ENCODE results near the gene ZNF273.
"Not testable (repeated sequence)": the region's sequence is repeated elsewhere in the genome, so short reads cannot be mapped to it uniquely, and the experiment has no call there.

ZNF273 gene

GRCh38 chr7:64888901-64889685 is 14.0 kb upstream of the ZNF273 start:
- DNase-seq (ENCODE audit: low read depth) = no peak

GRCh38 chr7:64889686-64890162 is 13.3 kb upstream of the ZNF273 start:
- DNase-seq (ENCODE audit: low read depth) = no peak

DNA sequence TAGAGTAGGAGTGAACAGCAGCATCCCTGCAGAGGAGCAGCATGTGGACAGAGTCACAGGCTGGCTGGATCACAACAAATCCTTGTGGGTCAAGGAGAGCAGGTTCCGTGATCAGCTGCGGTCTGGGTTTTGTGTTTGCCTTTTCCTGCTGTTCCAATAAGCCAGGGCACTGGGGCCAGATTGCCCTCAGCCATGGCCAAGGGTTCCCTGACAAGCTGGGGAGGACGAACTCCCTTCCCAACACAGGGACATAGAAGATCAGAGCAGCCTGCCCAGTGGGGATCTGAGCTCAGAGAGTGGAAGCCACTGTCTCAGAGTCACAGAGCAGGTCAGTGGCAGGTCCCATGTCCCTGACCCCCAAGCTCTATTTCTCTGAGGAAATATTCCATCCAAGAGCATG is 12.8 kb upstream of the ZNF273 start:
- DNase-seq (ENCODE audit: low read depth) = not testable (repeated sequence)

GRCh38 chr7:64890761-64891362 is 12.2 kb upstream of the ZNF273 start:
- DNase-seq (ENCODE audit: low read depth) = no peak

GRCh38 chr7:64891363-64892081 is 11.6 kb upstream of the ZNF273 start:
- not testable (repeated sequence) for DNase-seq (ENCODE audit: low read depth)

DNA sequence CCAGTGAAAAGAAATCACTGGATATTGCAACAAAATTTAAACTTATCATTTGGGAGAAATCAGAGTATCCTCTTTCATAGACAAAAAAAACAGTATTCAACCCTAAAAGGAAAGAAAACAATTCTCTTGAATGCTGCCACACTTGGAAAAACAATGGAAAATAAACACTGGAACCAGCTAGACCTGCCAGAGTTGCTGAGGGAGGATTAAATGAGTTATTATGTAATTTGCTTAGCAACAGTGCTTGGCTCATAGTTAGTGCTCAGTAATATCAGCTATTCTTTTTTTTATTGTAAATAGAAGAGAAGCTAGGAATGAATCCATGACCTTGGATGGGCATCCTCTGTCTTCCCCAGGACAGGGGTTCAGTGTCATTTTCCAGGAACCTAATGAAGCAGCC is 11.0 kb upstream of the ZNF273 start:
- no peak for DNase-seq (ENCODE audit: low read depth)

DNA sequence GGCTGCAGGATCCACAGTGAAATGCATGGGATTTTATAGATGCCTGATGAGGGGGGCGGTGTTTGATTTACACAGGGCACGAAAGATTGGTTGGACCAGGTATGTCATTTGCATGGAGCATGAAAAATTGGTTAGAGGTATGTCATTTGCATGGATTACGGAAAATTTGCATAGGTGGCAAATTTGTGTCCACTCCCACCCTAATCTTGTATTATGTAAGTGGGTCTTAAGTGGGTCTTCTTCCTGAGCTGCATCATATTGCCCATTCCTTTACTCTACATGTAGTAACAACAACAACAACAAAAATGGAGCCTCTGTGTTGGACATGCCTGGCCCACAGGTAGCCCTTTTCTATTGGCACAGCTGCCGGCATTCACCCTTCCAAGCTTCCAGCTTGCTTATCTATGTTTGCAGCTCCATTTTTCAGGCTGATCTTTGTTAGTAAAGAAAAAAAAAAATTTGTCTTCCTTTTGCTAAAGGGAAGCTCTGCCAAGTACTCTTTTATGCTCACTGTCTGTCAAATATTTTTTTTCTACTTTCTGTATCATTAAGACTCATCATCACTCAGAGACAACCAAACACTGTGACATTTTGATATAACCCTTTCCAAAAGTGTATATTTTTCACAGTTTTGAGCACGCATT is 10.3 kb upstream of the ZNF273 start:
- no peak for DNase-seq (ENCODE audit: low read depth)

DNA sequence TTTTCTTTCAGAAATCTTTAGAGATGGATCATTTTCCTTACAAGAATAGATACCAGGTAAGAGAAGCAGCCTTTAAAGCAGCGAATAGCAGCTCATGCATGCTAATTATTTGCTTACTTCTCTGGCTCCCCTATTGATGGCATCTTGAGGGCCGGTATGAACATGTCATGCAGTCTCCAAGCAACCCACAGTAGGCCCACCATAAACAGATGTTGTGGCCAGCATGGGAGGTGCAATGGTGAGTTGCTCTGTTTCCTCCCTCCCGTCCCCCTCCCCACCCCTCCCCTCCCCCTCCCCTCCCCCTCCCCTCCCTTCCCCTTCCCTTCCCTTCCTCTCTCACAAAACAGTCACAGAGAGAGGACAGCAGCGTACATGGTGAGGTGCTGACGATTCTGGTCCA is 9.7 kb upstream of the ZNF273 start:
- no peak for DNase-seq (ENCODE audit: low read depth)

DNA sequence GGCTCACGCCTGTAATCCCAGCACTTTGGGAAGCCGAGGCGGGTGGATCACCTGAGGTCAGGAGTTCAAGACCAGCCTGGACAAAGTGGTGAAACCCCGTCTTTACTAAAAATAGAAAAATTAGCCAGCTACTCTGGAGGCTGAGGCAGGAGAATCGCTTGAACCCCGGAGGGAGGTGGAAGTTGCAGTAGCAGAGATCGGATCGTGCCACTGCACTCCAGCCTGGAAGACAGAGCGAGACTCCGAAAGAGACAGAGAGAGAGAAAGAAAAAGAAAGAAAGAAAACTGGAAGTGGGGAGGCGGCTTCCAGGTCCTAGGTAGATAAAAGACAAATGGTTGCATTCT is 640 bp upstream of the ZNF273 start:
- not testable (repeated sequence) for DNase-seq (ENCODE audit: low read depth)

- DNase-seq (ENCODE audit: low read depth) = no peak
Measured at GRCh38 chr7:64904008-64904407, 935 bp downstream of the ZNF273 start.

- no peak for DNase-seq (ENCODE audit: low read depth)
Measured at GRCh38 chr7:64905133-64905532, 2.1 kb downstream of the ZNF273 start.

GRCh38 chr7:64905547-64905946 is 2.5 kb downstream of the ZNF273 start:
- DNase-seq (ENCODE audit: low read depth) = no peak

DNA sequence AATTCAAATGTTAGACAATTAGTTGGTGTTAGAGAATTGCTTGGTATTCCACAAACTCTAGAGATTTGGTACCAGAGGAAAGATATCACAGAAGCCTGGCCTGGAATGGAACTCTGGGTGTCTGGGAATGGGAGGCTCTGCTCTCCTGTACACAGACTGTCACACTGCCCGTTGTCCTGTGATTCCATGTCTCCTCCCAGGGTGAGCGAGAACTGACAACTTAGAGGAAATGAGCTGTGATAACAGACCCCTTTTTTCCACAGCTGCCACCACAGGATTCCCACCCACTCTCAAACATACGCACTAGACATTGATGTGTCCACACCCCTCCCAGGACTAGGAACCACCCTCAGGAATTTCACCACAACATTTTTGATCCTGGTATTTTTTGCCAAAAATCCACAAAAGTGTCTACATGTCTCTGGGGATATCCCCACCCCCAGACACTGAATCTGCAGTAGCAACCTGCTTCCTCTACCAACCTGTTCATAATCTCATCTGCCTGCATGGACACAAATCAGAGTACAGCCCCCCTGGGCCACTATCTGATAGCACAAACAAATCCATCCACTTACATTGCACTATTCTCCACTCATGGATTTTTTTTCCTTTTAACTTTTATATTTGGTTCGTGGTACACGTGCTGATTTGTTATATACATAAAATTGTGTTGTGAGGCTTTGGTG is 4.7 kb downstream of the ZNF273 start:
- DNase-seq (ENCODE audit: low read depth) = no peak

- no peak for DNase-seq (ENCODE audit: low read depth)
Measured at GRCh38 chr7:64908358-64908757, 5.3 kb downstream of the ZNF273 start.

- DNase-seq (ENCODE audit: low read depth) = no peak
Measured at GRCh38 chr7:64914557-64914956, 11.5 kb downstream of the ZNF273 start.

DNA sequence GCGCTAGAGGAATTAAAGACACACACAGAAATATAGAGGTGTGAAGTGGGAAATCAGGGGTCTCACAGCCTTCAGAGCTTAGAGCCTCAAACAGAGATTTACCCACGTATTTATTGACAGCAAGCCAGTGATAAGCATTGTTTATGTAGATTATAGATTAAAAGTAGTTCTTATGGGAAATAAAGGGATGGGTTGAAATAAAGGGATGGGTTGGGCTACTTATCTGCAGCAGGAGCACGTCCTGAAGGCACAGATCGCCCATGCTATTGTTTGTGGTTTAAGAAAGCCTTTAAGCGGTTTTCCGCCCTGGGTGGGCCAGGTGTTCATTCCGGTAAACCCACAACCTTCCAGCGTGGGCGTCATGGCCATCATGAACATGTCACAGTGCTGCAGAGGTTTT is 12.2 kb downstream of the ZNF273 start:
- not testable (repeated sequence) for DNase-seq (ENCODE audit: low read depth)

- DNase-seq (ENCODE audit: low read depth) = not testable (repeated sequence)
Measured at GRCh38 chr7:64928252-64929187, 25.4 kb downstream of the ZNF273 start.

DNA sequence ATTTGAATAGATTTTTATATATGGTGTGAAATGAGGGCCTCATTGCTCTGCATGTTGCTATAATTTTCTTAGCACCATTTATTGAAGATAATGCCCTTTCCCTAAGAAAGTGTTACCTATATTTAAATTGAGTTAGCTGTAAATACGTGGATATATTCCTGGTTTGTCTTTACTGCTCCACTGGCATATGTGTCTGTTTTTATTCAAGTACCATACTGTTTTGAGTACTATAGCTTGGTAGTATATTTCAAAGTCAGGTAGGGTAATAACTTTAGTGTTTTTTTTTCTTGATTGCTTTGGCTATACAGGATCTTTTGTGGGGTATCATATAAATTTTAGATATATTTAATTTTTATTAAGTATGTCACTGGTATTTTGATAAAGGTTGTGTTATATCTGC is 31.4 kb downstream of the ZNF273 start:
- no peak for DNase-seq (ENCODE audit: low read depth)

- no peak for DNase-seq (ENCODE audit: low read depth)
Measured at GRCh38 chr7:64938540-64938939, 35.5 kb downstream of the ZNF273 start.

DNA sequence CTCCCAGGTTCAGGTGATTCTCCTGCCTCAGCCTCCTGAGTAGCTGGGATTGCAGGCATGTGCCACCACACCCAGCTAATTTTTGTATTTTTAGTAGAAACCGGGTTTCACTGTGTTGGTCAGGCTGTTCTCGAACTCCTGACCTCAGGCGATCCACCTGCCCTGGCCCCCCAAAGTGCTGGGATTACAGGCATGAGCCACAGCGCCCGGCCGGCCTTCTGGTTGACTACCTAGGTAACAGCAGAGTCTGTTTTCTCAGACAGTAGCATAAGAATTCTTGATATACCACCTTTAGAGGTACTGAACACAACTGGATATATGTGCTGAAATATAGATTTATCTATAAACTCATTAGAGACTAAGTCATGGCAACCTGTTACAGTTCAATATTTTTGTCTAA is 36.9 kb downstream of the ZNF273 start:
- DNase-seq (ENCODE audit: low read depth) = not testable (repeated sequence)

Measured in stimulated activated CD8-positive, alpha-beta memory T cell treated with anti-CD3 and anti-CD28 coated beads, Interleukin-15, amount 100 ng/mL, for 1 hour (primary cell).